HepG2 (cell line): ENCODE measurements around the gene SDR39U1. TPM values are rescaled to one million over a fixed set of nuclear protein-coding genes. Genes with fewer than 3 reads are reported as not detected.

Experiments
- ATF7-NPFF ChIP-seq: sonication (generic); formaldehyde crosslinking; IDR thresholded peaks from 2 replicates; pipeline ENCODE4 v1.8.1; 2023; ENCODE audit warnings: mild to moderate bottlenecking, low read depth, missing genetic modification reagents, moderate library complexity
- ATRX ChIP-seq: sonication (generic); formaldehyde crosslinking; IDR thresholded peaks from 2 replicates; pipeline ENCODE4 v1.4.0; 2020; ENCODE audit warnings: missing genetic modification reagents, borderline replicate concordance
- CREM ChIP-seq, 2 experiments: sonication (generic) in 1 of 2; formaldehyde crosslinking in 1 of 2; IDR thresholded peaks; 2 replicates each; pipeline versions ENCODE4 v1.4.0 to v1.6.1; 2016 to 2020; ENCODE audit warnings: antibody characterized with exemption in 1 of 2, mild to moderate bottlenecking in 1 of 2, missing genetic modification reagents in 1 of 2
- EZH2 ChIP-seq: conservative IDR thresholded peaks from 2 replicates; pipeline ENCODE4 v1.6.1; 2012; ENCODE audit warnings: mild to moderate bottlenecking, low read depth, low read length, moderate library complexity
- FOXA3 ChIP-seq: IDR thresholded peaks from 2 replicates; pipeline ENCODE4 v1.6.1; 2016; ENCODE audit warnings: missing genetic modification reagents, missing compliant biosample characterization
- GTF2F1 ChIP-seq: fragments of 150-350 bp; IDR thresholded peaks from 2 replicates; pipeline ENCODE4 v1.6.1; 2014; ENCODE audit warnings: low read length
- HMG20B ChIP-seq: conservative IDR thresholded peaks from 2 replicates; pipeline ENCODE4 v1.6.1; 2016; ENCODE audit warnings: missing genetic modification reagents, missing compliant biosample characterization
- KLF16 ChIP-seq, 2 experiments: sonication (generic) in 1 of 2; formaldehyde crosslinking in 1 of 2; IDR thresholded peaks; 2 replicates each; pipeline versions ENCODE4 v1.6.1 to v1.8.0; 2016 to 2023; ENCODE audit warnings: missing genetic modification reagents in 2 of 2, missing compliant biosample characterization in 1 of 2
- KLF9 ChIP-seq: IDR thresholded peaks from 2 replicates; pipeline ENCODE4 v1.6.1; 2016; ENCODE audit warnings: low read depth
- NFIC ChIP-seq: IDR thresholded peaks from 2 replicates; pipeline ENCODE4 v1.6.1; 2012; ENCODE audit warnings: mild to moderate bottlenecking, low read length, inconsistent platforms
- POGZ ChIP-seq: sonication (generic); formaldehyde crosslinking; IDR thresholded peaks from 2 replicates; pipeline ENCODE4 v1.4.0; 2020; ENCODE audit warnings: mild to moderate bottlenecking, missing genetic modification reagents
- RAD51 ChIP-seq: fragments of 450-650 bp; IDR thresholded peaks from 2 replicates; pipeline ENCODE4 v1.6.1; 2016; ENCODE audit warnings: borderline replicate concordance
- SMAD9 ChIP-seq: sonication (generic); formaldehyde crosslinking; IDR thresholded peaks from 2 replicates; pipeline ENCODE4 v1.5.1; 2020; ENCODE audit warnings: mild to moderate bottlenecking, missing genetic modification reagents
- SP1 ChIP-seq, 2 experiments: fragments of 450-650 bp in 1 of 2; sonication (generic) in 1 of 2; formaldehyde crosslinking in 1 of 2; IDR thresholded peaks; 2 replicates each; pipeline versions ENCODE4 v1.4.0 to v1.6.1; 2016 to 2020; ENCODE audit warnings: missing genetic modification reagents in 1 of 2
- SRSF9 ChIP-seq: fragments of 200-400 bp; formaldehyde crosslinking; IDR thresholded peaks from 2 replicates; pipeline ENCODE4 v1.6.1; 2018; ENCODE audit warnings: borderline replicate concordance, mild to moderate bottlenecking, low read depth, low read length; ENCODE audit not compliant: insufficient read depth, poor library complexity, severe bottlenecking
- SYNCRIP ChIP-seq: fragments of 200-400 bp; formaldehyde crosslinking; IDR thresholded peaks from 2 replicates; pipeline ENCODE4 v1.6.1; 2018; ENCODE audit warnings: mild to moderate bottlenecking, low read depth, low read length; ENCODE audit not compliant: insufficient read depth
- THAP11 ChIP-seq: IDR thresholded peaks from 2 replicates; pipeline ENCODE4 v1.6.1; 2016; ENCODE audit warnings: missing biosample characterization, missing genetic modification reagents
- ZFP37 ChIP-seq: sonication (generic); formaldehyde crosslinking; IDR thresholded peaks from 2 replicates; pipeline ENCODE4 v1.4.0; 2020; ENCODE audit warnings: missing genetic modification reagents, borderline replicate concordance
- ZNF224 ChIP-seq: sonication (generic); formaldehyde crosslinking; IDR thresholded peaks from 2 replicates; pipeline ENCODE4 v1.5.0; 2020; ENCODE audit warnings: mild to moderate bottlenecking, missing genetic modification reagents
- ZNF296 ChIP-seq: sonication (generic); formaldehyde crosslinking; conservative IDR thresholded peaks from 2 replicates; pipeline ENCODE4 v1.5.0; 2020; ENCODE audit warnings: mild to moderate bottlenecking, missing genetic modification reagents
- ZNF564 ChIP-seq: sonication (generic); formaldehyde crosslinking; IDR thresholded peaks from 2 replicates; pipeline ENCODE4 v1.8.1; 2023; ENCODE audit warnings: mild to moderate bottlenecking, missing genetic modification reagents
- polyA plus RNA-seq, 8 experiments: library from polyadenylated mRNA; depleted of rRNA in 3 of 8; stranded (reverse) in 7 of 8; unstranded in 1 of 8; fragments of >200 nt; fragmentation: Illumina TruSeq in 4 of 8; extraction: Trizol in 4 of 8; gene quantifications; 2 replicates each; pipeline versions ENCODE4 v1.2.1 to v1.2.3, GENCODE V29; 2011 to 2016; ENCODE audit warnings: low read depth in 4 of 8, missing spikeins in 1 of 8, mixed read lengths in 1 of 8; ENCODE audit not compliant: insufficient read depth in 1 of 8
- total RNA-seq, 5 experiments: library from RNA; depleted of rRNA; stranded (reverse); fragments of >200 nt; fragmentation: Illumina TruSeq; extraction: Trizol; gene quantifications; 2 replicates each; pipeline ENCODE4 v1.2.3, GENCODE V29; 2016; ENCODE audit warnings: low read depth in 1 of 5
- TF ChIP-seq, protein P1 (sequence below): sonication (generic); formaldehyde crosslinking; IDR thresholded peaks from 2 replicates; pipeline ENCODE4 v1.5.0; 2020; ENCODE audit warnings: missing genetic modification reagents, mild to moderate bottlenecking, borderline replicate concordance
- TF ChIP-seq, protein P2 (sequence below), 2 experiments: fragments of 450-650 bp in 1 of 2; sonication (generic) in 1 of 2; formaldehyde crosslinking; IDR thresholded peaks; 2 replicates each; pipeline versions ENCODE4 v1.5.0 to v1.8.0; 2020 to 2022; ENCODE audit warnings: mild to moderate bottlenecking in 1 of 2, missing genetic modification reagents in 1 of 2
- TF ChIP-seq, protein P3 (sequence below): sonication (generic); formaldehyde crosslinking; IDR thresholded peaks from 2 replicates; pipeline ENCODE4 v1.4.0; 2020; ENCODE audit warnings: mild to moderate bottlenecking, missing genetic modification reagents, borderline replicate concordance
- TF ChIP-seq, protein P4 (sequence below): sonication (generic); formaldehyde crosslinking; IDR thresholded peaks from 2 replicates; pipeline ENCODE4 v1.5.0; 2020; ENCODE audit warnings: mild to moderate bottlenecking, missing genetic modification reagents

The SDR39U1 gene
- total and polyA plus RNA-seq, 2 of the 13 experiments (the other 11 are each of a cell fraction or from before 2014, with no cell fraction given): 34.4 to 129 TPM

DNA sequence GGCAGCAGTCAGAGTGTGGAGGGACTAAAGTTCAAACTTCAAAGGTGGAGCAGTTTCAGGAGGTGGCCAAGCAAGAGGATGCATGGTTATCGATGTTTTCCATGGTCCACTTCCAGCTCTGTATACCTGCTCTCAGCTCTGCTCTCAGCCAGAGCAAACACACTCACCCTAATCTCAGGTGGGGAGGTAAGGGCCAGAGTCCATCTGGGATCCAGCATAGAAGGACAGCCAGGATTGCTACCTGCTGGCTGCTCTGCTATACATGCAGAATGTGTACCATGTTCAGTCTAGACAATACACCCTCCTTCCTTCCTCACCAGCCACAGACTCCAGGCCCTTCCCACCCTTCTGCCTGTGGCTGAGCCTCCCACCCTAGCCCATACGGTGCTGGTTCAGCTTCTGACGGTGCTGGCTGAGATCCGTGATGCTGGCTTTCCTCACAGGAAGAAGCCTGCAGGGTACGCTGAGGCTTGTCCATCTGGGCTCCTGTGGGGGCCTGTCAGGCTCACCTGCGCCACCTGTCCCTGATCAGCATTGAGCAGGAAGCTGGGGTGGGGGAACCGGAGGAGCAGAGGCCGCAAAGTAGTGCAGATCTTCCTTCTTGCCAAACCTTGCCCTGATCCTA is 15.6 kb downstream of the SDR39U1 start (continued):
- TF ChIP-seq SYNCRIP: no peak
- TF ChIP-seq, protein P1, sequence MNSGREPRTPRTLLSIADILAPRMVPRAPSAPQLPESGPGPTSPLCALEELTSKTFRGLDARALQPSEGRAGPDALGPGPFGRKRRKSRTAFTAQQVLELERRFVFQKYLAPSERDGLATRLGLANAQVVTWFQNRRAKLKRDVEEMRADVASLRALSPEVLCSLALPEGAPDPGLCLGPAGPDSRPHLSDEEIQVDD (CRISPR knock-in tag): peak; percentile 71; the same call in 1 of the 2 replicates
- no peak for TF ChIP-seq ZNF564 (CRISPR knock-in tag)
- TF ChIP-seq ATRX (CRISPR knock-in tag): no peak
- no peak; the same call in 1 of the 2 replicates for TF ChIP-seq CREM (IDR thresholded peaks at IDR 0.05)
- TF ChIP-seq CREM (CRISPR knock-in tag; IDR thresholded peaks at IDR 0.05): no peak
- TF ChIP-seq NFIC: no peak
- TF ChIP-seq ZNF296 (CRISPR knock-in tag): no peak
- TF ChIP-seq SMAD9 (CRISPR knock-in tag): peak; percentile 47; the same call in 1 of the 2 replicates
- no peak for TF ChIP-seq ZNF224
- no peak for TF ChIP-seq SP1 (IDR thresholded peaks at IDR 0.05)
- peak; percentile 51 for TF ChIP-seq SP1 (CRISPR knock-in tag; IDR thresholded peaks at IDR 0.05)
- TF ChIP-seq, protein P2, sequence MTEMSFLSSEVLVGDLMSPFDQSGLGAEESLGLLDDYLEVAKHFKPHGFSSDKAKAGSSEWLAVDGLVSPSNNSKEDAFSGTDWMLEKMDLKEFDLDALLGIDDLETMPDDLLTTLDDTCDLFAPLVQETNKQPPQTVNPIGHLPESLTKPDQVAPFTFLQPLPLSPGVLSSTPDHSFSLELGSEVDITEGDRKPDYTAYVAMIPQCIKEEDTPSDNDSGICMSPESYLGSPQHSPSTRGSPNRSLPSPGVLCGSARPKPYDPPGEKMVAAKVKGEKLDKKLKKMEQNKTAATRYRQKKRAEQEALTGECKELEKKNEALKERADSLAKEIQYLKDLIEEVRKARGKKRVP (CRISPR knock-in tag; IDR thresholded peaks at IDR 0.05): no peak
- TF ChIP-seq ATF7-NPFF (CRISPR knock-in tag): no peak; the same call in 1 of the 2 replicates
- TF ChIP-seq POGZ (CRISPR knock-in tag): peak; percentile 66; the same call in 1 of the 2 replicates
- TF ChIP-seq KLF9: no peak
- TF ChIP-seq ZFP37 (CRISPR knock-in tag): 0 out of 2 replicates have a peak, but pooled peaks have one; percentile 18
- TF ChIP-seq THAP11 (CRISPR knock-in tag): peak; percentile 78
- TF ChIP-seq, protein P3, sequence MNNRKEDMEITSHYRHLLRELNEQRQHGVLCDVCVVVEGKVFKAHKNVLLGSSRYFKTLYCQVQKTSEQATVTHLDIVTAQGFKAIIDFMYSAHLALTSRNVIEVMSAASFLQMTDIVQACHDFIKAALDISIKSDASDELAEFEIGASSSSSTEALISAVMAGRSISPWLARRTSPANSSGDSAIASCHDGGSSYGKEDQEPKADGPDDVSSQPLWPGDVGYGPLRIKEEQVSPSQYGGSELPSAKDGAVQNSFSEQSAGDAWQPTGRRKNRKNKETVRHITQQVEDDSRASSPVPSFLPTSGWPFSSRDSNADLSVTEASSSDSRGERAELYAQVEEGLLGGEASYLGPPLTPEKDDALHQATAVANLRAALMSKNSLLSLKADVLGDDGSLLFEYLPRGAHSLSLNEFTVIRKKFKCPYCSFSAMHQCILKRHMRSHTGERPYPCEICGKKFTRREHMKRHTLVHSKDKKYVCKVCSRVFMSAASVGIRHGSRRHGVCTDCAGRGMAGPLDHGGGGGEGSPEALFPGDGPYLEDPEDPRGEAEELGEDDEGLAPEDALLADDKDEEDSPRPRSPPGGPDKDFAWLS (CRISPR knock-in tag): 0 out of 2 replicates have a peak, but pooled peaks have one; percentile 81
- TF ChIP-seq, protein P4, sequence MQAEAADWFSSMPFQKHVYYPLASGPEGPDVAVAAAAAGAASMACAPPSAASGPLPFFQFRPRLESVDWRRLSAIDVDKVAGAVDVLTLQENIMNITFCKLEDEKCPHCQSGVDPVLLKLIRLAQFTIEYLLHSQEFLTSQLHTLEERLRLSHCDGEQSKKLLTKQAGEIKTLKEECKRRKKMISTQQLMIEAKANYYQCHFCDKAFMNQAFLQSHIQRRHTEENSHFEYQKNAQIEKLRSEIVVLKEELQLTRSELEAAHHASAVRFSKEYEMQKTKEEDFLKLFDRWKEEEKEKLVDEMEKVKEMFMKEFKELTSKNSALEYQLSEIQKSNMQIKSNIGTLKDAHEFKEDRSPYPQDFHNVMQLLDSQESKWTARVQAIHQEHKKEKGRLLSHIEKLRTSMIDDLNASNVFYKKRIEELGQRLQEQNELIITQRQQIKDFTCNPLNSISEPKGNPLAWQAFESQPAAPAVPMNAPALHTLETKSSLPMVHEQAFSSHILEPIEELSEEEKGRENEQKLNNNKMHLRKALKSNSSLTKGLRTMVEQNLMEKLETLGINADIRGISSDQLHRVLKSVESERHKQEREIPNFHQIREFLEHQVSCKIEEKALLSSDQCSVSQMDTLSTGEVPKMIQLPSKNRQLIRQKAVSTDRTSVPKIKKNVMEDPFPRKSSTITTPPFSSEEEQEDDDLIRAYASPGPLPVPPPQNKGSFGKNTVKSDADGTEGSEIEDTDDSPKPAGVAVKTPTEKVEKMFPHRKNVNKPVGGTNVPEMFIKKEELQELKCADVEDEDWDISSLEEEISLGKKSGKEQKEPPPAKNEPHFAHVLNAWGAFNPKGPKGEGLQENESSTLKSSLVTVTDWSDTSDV: no peak
- peak in 1 of 2 experiments; percentile 32; a peak in 1 of 4 replicates for TF ChIP-seq KLF16 (CRISPR knock-in tag; IDR thresholded peaks at IDR 0.05)
- TF ChIP-seq GTF2F1: no peak
- no peak for TF ChIP-seq SRSF9
- TF ChIP-seq HMG20B (CRISPR knock-in tag): 0 out of 2 replicates have a peak, but pooled peaks have one; percentile 18
- TF ChIP-seq RAD51: no peak
- TF ChIP-seq FOXA3 (CRISPR knock-in tag): peak; percentile 82
- TF ChIP-seq EZH2: no peak
